ENCODE results near the gene USP53.
"Not testable (repeated sequence)": the region's sequence is repeated elsewhere in the genome, so short reads cannot be mapped to it uniquely, and the experiment has no call there.

USP53 gene

DNA sequence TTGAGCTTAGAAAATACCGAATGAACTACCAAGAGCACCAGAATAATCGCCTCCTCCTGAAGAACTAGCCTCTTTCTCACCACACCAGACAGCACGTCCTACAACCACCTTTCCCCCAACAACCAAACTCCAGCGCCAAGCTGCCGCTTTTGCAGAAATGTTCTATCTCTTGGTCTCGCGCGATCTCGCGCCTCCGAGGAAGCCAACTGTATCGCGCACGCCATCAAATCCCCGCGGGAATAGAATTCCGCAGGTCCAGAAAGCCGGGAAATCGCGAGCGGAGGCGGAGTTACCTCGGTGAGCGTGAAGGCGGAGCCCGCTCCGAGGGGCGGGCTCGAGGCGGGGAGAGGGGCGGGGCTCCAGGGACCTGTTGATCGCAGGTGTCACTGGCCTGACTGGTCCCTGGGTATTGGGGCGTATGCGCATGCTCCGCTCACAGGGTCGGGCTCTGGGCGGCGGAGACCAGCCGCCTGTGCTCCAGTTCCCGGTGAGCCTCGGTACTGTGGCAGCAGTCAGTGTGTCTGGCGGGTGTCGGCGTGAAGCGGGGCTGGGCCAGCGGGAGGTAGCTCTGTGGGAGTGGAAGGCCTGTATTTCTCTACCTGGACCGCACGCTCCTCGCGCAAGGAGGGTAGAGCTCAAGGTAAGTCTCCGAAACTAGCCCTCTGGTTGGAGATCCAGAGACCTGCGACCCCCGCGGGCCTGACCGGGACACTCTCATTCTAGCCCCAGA is at the start of gene USP53:
Gene USP53 (plus strand): TSS at position 480 of the 730 bp plus-strand sequence. CDS start 27,047 bp downstream, outside the sequence.
- peak; percentile 96 for DNase-seq

DNA sequence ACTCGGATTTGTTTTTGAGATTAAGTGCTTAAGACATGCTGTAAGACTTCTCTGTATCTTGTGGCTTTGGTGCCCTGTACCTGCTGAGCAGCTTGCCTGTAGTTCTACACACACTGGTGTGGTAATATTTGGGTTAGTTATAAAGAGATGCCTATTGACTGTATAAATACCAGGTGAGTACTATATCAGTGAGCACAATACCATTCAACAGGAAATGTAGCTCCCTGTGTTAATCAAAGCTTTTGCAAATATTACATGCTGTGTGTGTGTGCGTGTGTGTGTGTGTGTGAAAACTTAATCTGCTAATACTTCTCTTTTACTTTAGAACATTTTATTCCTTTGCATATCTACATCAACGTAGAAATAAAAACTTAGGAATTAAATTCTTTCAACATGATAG is 46.7 kb upstream of the USP53 start:
- no peak for DNase-seq

DNA sequence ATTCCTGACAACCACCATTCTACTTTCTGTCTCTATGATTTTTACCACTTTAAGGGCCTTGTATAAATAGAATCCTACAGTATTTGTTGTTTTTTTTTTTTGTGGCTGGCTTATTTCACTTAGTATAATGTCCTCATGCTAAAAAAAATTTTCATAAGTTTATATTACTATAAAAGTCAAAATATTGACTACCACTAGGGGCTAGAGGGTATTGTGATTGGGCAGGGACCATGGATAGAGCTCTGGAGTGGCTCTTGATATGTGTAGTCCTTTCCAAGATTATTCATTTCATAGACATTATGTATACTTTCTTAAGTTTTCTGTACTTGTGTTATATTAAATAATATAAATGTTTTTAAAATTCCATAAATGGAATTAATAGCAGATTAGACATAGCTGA is 42.3 kb upstream of the USP53 start:
- no peak for DNase-seq

DNA sequence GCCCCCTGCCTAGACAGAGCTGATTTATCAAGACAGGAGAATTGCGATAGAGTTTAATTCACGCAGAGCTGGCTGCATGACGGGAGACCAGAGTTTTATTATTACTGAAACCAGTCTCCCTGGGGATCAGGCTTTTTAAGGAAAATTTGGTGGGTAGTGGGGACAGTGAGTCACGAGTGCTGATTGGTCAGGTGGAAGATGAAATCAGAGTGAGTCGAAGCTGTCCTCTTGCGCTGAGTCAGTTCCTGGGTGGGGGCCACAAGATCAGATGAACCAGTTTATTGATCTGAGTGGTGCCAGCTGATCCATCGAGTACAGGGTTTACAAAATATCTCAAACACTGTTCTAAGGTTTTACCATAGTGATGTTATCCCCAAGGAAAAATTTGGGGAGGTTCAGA is 40.3 kb upstream of the USP53 start:
- no peak for DNase-seq

DNA sequence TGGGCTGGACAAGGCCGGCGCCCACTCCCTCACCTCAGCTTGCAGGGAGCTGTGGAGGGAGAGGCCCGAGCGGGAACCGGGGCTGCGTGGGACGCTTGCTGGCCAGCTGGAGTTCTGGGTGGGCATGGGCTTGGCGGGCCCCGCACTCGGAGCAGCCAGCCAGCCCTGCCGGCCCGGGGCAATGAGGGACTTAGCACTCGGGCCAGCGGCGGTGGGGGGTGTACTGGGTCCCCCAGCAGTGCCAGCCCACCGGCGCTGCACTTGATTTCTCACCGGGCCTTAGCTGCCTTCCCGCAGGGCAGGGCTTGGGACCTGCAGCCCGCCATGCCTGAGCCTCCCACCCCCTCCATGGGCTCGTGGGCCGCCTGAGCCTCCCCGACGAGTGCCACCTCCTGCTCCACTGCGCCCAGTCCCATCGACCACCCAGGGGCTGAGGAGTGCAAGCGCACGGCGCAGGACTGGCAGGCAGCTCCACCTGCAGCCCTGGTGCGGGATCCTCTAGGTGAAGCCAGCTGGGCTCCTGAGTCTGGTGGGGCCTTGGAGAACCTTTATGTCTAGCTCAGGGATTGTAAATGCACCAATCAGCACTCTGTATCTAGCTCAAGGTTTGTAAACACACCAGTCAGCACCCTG is 38.7 kb upstream of the USP53 start:
- not testable (repeated sequence) for DNase-seq

DNA sequence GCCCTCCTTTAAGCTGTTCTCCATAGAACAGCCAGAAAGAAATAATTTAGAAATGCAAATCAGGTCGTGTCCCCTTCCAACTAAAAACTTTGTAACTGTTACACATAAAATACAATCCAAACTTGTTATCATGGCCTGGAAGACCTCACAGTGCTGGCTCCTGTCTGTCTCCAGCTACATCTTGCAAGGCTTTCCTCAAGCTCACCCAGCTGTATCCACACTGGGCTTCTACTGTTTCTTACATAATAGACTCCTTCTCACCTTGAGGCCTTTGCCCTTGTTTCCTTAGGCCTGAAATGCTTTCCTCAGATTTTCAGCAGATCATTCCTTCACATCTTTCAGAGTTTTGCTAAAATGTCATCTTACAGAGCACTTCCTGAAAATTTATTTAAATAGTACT is 33.5 kb upstream of the USP53 start:
- DNase-seq: no peak

DNA sequence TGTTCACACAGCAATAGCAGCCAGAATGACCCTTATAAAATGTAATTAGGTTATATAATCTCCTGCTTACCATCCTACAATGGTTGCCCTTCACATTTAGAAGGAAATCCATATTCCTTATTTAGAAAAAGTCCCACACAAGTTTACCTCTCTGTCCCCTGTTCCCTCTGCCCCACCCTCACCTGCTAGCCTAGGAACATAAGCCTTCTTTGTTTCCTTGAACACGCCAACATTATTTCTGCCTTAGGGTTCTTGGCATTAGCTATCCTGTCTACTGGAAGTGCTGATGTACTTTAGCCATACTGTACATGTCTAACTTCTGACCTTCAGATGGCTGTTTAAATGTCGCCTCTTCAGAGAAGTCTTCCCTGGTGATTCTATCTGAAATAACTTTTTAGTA is 28.4 kb upstream of the USP53 start:
- no peak for DNase-seq

DNA sequence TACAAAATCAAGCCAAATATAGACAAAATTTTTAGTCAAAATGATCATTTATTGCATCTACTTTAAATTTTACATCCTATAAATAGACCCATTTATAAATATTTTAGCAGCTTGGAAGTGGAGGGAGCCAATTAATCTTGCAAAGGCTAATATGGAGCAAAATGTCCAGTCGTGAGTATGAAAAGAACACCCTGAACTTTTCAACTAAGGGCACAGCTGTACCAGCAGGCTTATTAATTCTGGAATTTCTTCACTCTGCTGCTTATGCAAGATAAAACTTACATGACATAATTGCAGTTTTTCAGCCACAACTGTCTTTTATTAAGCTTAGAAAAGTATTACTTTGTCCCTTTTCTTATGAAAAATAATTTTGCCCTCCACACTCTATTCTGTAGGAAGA is 22.9 kb upstream of the USP53 start:
- no peak for DNase-seq

DNA sequence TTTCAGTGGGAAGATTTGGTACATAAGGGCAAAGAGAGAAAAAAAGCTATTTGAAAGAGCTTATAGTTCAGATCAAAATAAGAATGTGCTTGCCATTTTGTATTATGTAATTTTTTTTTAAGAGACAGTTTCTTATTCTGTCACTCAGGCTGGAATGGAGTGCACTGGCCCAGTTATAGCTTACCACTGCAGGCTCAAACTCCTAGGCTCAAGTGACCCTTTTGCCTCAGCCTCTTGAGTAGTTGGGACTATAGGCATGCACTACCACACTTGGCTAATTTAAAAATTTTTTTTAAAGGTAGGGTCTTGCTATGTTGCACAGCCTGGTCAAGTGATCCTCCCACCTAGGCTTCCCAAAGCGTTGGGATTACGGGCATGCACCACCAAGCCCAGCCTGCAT is 22.2 kb upstream of the USP53 start:
- no peak for DNase-seq

DNA sequence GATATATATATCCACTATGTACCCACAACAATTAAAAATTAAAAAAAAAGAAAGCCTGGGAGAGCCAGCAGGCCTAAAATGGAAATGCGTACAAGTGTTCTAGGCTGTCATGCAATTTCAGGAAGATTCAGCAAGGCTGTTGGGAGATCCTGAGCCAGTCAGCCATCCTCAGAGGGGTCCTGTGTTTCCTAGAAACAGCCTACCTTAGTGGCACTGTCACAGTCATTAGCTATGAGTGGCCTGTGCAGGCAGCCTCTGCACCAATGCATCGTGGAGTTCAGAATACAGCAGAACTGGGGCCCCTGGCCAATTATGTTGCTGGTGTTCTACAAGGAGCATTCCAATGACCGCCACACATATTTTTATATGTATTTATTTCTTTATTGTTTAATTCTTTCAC is 21.0 kb upstream of the USP53 start:
- DNase-seq: no peak

DNA sequence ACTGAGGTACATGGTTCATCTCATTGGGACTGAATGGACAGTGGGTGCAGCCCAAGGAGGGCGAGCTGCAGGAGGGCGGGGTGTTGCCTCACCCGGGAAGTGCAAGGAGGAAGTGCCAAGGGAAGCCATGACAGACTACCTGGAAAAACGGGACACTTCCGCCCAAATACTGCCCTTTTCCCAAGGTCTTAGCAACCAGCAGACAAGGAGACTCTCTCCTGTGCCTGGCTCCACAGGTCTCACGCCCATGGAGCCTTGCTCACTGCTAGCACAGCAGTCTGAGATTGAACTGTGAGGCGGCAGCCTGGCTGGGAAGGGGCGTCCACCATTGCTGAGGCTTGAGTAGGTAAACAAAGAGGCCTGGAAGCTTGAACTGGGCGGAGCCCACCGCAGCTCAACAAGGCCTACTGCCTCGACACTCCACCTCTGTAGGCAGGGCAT is 14.7 kb upstream of the USP53 start:
- no peak for DNase-seq

DNA sequence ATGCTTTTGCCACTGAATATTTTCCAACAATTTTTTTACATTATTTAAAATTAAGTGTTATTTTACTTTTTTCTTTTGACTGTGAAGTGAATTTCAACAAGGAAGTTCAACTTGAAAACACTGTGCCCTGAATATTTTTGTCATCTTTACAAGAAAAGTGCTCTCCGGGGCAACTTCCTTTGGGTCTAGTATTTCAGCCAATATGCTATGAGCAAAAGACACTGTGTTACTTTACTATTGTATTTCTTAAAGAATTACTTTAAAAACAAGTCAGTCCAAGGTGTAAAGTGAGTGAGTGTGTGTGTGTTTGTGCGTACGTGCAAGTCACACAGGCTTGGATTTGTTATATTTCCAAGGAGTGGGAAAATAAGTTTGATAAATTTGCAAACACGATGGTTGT is 7.6 kb upstream of the USP53 start:
- no peak for DNase-seq

DNA sequence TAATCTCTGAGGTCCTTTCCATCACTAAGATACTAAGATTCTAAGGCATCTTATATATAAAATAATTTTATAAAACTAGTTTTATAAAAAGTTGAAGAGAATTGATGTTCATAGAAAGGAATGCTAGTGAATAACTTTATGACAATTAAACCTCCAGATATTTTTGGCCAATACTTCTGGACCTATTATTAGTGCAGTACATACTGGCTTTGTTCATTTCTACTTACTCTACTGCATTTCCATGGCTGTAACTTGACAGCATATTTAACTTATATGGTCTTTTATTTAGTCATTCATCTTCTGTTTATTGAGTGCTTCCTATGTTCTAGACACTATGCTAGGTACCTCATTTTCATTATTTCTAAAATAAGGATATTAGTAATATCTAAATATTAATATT is 6.8 kb upstream of the USP53 start:
- no peak for DNase-seq

DNA sequence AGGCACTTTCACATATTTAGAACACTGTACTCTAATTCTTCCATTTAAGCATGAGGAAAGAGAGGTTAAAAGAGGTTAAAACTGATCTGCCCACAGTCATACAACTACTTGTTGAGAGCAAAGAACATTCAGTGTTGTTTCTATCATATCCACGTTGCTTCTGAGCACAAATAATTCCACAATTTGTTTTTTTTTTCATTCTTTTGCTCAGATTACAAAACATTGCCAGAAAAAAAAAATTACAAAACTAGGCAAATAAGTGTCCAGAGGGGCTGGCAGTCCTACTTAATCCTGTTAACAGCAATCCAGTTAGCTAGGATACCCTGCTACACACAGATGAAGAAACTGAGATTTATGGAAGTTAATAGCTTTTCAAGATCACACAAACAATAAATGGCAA is 6.3 kb upstream of the USP53 start:
- no peak for DNase-seq

DNA sequence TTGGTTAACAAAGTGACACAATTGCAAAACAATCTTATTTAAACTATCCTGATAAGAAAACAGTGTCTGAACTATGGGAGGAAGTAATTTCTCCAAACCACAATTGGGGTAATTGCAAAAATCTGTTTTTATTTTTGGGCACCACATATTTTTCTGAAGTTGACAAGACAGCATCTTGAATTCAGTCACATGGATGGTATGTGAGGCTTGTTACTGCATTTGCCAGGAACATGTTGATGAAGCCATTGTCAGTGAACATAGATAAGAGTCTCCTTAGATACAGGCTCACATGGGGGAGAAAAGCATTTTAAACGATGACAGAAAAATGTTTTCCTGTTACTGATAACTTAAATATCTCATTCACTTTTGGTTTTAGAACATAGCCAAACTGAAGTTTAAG is 5.5 kb upstream of the USP53 start:
- no peak for DNase-seq

DNA sequence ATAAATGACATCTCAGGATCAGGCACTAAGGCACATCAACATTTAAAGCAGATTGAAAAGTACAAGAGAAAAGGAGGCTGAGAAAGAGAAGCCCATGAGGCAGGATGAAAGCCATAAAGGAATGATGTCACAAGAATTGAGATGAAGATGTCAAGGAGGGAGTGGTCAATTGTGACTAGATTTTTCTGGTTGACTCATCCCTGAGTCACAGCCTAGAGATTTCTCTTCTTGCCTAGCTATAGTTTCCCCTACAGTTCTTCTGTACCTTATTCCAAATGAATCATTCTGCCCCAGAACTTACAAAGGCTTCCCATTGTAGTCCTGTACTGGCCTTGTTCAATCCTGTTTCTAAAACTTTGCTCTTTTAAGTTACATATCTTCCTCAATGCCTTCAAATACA is 3.4 kb upstream of the USP53 start:
- no peak for DNase-seq

DNA sequence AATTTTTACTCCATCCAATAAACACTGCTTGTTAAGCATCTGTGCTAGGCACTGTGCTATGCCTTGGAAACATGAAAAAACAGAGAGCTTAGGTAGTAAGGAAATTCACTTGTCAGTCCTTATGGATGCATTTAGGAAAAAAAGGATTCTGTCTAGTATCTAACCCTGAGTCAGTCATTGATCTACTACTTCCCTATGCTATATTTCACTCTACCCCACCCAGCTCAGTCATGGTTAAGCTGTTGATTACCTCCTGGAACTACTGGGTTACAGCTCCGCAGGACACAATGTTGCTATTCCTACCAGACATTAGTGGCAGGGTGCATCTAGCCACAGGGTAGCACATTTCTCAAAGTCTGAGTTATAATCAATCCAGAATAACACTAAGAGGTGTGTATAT is 2.9 kb upstream of the USP53 start:
- DNase-seq: no peak

DNA sequence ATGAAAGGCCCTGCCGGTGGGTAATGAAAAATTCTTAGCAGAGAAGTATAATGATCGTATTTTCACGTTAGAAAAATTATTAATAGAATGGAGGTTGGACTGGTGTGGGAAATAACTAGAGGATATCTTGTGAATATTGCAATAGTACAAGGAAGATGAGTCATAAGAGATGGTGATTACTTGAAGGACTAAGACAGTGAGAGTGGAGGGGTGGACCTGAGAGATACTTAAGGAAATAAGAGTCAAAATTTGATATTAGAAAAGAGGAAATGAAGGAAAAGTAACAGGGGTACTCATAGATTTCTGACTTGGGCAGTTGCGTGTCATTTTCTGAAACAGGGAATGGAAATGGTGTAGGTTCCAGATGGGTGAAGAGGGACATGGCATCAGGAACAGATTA is 1.7 kb upstream of the USP53 start:
- DNase-seq: no peak

DNA sequence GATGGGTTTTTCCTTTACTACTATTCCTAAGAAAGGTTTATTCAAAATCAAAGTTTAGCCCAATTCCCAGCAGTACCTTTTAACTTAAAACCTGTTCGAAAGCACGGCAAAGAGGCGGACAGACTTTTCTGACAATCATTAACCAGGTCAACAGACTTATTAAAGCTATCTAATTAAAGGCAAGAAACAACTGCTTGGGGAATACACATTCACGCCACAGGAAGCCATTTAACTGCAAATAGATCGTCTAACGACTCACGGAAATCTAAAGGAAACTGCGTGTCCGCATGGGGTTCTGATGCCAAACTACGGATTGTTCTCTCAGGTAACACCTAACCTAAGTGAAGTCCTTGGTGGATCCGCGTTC is 663 bp upstream of the USP53 start:
- no peak for DNase-seq

DNA sequence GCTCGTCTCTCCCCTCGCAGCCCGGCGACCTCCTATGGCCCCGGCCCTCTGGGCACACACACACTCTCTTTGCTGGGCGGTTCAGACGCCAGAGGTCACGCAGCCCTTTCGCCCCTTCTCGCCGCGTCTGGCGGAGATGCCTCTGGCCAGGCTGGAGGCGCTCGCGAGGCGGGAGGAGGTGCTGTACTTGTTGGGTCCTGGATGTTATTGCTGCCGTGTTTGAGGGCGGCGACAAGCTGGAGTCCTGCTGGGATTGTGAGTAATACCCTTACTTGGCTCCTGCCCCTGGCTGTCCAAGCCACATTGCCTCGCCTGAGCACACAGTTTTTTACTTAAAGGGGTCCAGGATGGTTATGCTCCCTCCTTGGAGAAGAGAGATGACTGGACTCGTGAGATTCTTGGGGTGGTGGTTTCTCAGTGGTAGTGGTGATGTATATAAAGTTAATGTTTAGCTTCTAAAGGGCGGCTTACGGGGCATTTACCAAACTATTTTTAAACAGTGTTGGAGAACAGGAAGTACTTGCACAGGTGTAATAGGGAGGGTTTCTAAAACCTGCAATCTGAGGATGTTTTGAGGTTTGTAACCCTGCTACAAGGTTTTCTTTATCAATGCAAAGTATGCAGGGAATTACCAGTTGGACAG is 572 bp downstream of the USP53 start:
- peak; percentile 14 for DNase-seq

DNA sequence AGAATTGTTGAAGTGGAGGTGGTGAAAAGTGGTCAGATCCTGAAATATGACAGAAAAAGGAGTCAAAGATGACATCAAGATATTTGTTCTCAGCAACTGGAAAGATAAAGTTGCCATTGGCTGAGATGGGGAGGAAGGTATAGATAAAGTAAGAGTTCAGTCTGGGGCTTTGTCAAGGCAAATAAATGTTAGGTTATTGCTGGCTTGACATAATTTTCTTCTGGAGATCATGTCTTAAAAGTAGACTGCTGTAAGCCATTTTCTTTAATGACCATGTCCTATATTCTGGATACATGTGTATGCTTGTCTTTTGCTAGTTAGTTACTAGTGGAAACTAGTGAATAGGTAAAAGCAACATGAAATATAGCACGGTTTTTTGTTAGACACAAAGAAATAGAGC is 5.6 kb downstream of the USP53 start:
- DNase-seq: no peak

DNA sequence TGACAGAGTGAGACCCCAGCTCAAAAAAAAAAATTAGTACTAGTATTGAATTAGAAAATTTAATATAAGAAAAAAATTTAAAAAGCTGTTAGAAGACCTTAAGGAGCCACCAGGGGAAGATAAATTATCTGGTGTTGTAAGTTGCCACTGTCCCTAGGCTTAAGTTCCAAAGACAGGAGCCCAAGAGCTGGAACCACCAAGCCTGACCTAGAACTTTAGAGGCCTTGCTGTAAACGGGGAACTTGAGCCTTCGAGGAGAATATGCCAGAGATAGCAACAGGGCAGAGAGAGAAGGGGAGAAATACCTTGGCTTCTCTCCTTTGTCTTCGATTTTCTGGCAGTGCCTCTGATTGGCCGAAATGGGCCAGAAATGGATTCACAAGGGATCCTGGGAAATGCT is 8.9 kb downstream of the USP53 start:
- no peak for DNase-seq

DNA sequence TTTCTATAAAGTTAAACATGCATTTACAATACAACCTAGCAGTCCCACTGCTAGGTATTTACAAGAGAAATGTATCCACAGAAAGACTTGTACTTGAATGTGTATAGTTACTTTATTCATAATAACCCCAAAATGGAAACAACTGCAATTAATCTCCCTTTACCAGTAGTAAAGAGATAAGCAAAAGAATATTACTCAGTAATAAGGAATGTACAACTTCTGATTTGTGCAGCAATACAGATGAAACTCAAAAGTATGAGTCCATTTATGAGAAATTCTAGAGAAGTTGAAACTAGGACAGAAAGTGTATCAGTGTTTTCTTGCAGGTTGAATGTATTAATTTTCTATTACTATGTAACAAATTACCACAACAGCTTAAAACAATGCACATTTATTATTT is 15.2 kb downstream of the USP53 start:
- DNase-seq: no peak

DNA sequence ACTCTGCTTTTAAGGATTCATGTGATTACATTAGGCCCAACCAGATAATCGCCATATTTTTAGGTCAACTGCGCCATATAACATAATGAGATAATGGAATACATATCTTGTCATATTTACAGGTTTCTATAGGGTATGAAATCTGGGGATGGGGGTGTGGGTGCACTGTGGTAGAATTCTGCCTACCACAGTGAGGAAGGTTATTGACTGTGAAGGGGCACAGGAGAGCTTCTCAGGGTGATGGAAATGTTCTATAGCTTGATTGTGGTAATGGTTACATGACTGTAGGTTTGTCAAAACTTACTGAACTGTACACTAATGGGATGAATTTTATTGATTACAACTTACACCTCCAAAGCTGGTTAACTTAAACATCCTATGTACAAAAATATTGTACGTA is 15.9 kb downstream of the USP53 start:
- no peak for DNase-seq
